Smooth muscle cell (in vitro differentiated cells): ENCODE data around the gene IL36A. TPM values are rescaled to one million over a fixed set of nuclear protein-coding genes. Genes with fewer than 3 reads are reported as not detected.

ENCODE experiments used
- DNase-seq: peaks from one replicate; lab custom pipeline; 2025; ENCODE audit not compliant: unreplicated experiment; lab: John Stamatoyannopoulos, UW
- H2AFZ ChIP-seq: fragments of 200-600 bp; sonication (generic); 2 replicates; pipeline ENCODE4 v1.6.0; 2016; ENCODE audit warnings: antibody characterized with exemption, low read depth, mild to moderate bottlenecking
- H3F3A ChIP-seq: fragments of 200-600 bp; sonication (generic); 2 replicates; pipeline ENCODE4 v1.6.0; 2017; ENCODE audit warnings: antibody characterized with exemption, low read depth
- H3K27ac ChIP-seq: fragments of 200-600 bp; sonication (generic); 2 replicates; pipeline ENCODE4 v1.5.1; 2016; ENCODE audit warnings: low read depth, mild to moderate bottlenecking
- H3K27me3 ChIP-seq: fragments of 200-600 bp; sonication (generic); 2 replicates; pipeline ENCODE4 v1.6.1; 2016; ENCODE audit warnings: low read depth, mild to moderate bottlenecking
- H3K36me3 ChIP-seq: fragments of 200-600 bp; sonication (generic); 2 replicates; pipeline ENCODE4 v1.5.1; 2016; ENCODE audit warnings: low read depth
- H3K4me1 ChIP-seq: fragments of 200-600 bp; sonication (generic); 2 replicates; pipeline ENCODE4 v1.5.1; 2016; ENCODE audit warnings: low read depth
- H3K4me2 ChIP-seq: fragments of 200-600 bp; sonication (generic); 2 replicates; pipeline ENCODE4 v1.6.0; 2016; ENCODE audit warnings: mild to moderate bottlenecking
- H3K4me3 ChIP-seq: fragments of 200-600 bp; sonication (generic); 2 replicates; pipeline ENCODE4 v1.5.1; 2016; ENCODE audit warnings: mild to moderate bottlenecking
- H3K79me2 ChIP-seq: fragments of 200-600 bp; sonication (generic); 2 replicates; pipeline ENCODE4 v1.6.0; 2016; ENCODE audit warnings: low read depth, mild to moderate bottlenecking
- H3K9ac ChIP-seq: fragments of 200-600 bp; sonication (generic); 2 replicates; pipeline ENCODE4 v1.6.0; 2016; ENCODE audit warnings: low read depth
- H3K9me3 ChIP-seq: fragments of 200-600 bp; sonication (generic); replicated peaks from 2 replicates; pipeline ENCODE4 v1.5.1; 2016; ENCODE audit warnings: low read depth
- H4K20me1 ChIP-seq: fragments of 200-600 bp; sonication (generic); 2 replicates; pipeline ENCODE4 v1.6.0; 2016; ENCODE audit warnings: low read depth
- CTCF ChIP-seq: fragments of 200-600 bp; sonication (generic); IDR thresholded peaks from 2 replicates; pipeline ENCODE4 v1.5.1; 2017; ENCODE audit warnings: borderline replicate concordance, mild to moderate bottlenecking, antibody characterized with exemption; ENCODE audit not compliant: insufficient read depth, poor library complexity, severe bottlenecking
- WGBS: methylation state at CpG from one replicate; pipeline ENCODE4 v1.1.7; 2016; ENCODE audit warnings: low lambda C conversion rate; 5-methylcytosine and 5-hydroxymethylcytosine counted together
- polyA plus RNA-seq: library from polyadenylated mRNA; unstranded; fragments of >200 nt; fragmentation: Nextera tagmentation; extraction: Ambion mirVana; gene quantifications from 2 replicates; pipeline ENCODE4 v1.2.1, GENCODE V29; 2016
- total RNA-seq: library from RNA; depleted of rRNA; stranded (reverse); fragments of >200 nt; gene quantifications from 2 replicates; pipeline ENCODE4 v1.2.3, GENCODE V29; 2014

IL36A gene
- total and polyA plus RNA-seq, 2 experiments from 2014 or later: not detected

- H3K27me3 ChIP-seq: no peaks in the 10 kb centered on the region
Measured at GRCh38 chr2:113007250-113007649, 2.0 kb downstream of the IL36A start.

GRCh38 chr2:113009622-113010021 is 4.4 kb downstream of the IL36A start:
- no peaks in the 10 kb centered on the region for H3K4me1 ChIP-seq
- H3K27ac ChIP-seq: no peak overlapping the region
- no peaks in the 10 kb centered on the region for H3K79me2 ChIP-seq
- no peaks in the 10 kb centered on the region for H3K27me3 ChIP-seq
- no peak overlapping the region for H3K9ac ChIP-seq
- WGBS: 55% methylated on average over 1 of the region's 1 CpG
- DNase-seq: no peak
- no peaks in the 10 kb centered on the region for H3K36me3 ChIP-seq
- no peaks in the 10 kb centered on the region for H3K9me3 ChIP-seq
- no peak overlapping the region for H3K4me2 ChIP-seq
- H3F3A ChIP-seq: no peaks in the 10 kb centered on the region
- H4K20me1 ChIP-seq: no peaks in the 10 kb centered on the region
- H2AFZ ChIP-seq: no peak overlapping the region
- H3K4me3 ChIP-seq: no peak overlapping the region
- TF ChIP-seq CTCF: no peak

More at GRCh38 chr2:113007250-113007649, 2.0 kb downstream of the IL36A start:
- Histone ChIP-seq H2AFZ (no peak overlapping the region), H3K4me2 (no peak overlapping the region), H3K36me3 (no peaks in the 10 kb centered on the region), H3K9me3 (no peaks in the 10 kb centered on the region), H3K4me3 (no peak overlapping the region), H3K27ac (no peak overlapping the region), H3K4me1 (no peaks in the 10 kb centered on the region), H3K9ac (no peak overlapping the region), H3K79me2 (no peaks in the 10 kb centered on the region), H4K20me1 (no peaks in the 10 kb centered on the region), H3F3A (no peaks in the 10 kb centered on the region)
- DNase-seq: no peak
- WGBS: 96% methylated on average over 1 of the region's 1 CpG
- no peak for TF ChIP-seq CTCF

- Histone ChIP-seq H3K79me2 (no peaks in the 10 kb centered on the region), H3F3A (no peaks in the 10 kb centered on the region), H3K36me3 (no peaks in the 10 kb centered on the region), H2AFZ (no peak overlapping the region), H4K20me1 (no peaks in the 10 kb centered on the region), H3K4me3 (no peak overlapping the region), H3K4me1 (no peaks in the 10 kb centered on the region), H3K27me3 (no peaks in the 10 kb centered on the region), H3K4me2 (no peak overlapping the region), H3K27ac (no peak overlapping the region), H3K9me3 (no peaks in the 10 kb centered on the region), H3K9ac (no peak overlapping the region)
- 35% methylated on average over 2 of the region's 2 CpGs for WGBS
- DNase-seq: no peak
- TF ChIP-seq CTCF: no peak
Measured at GRCh38 chr2:113010088-113010487, 4.8 kb downstream of the IL36A start.

- 84% methylated on average over 1 of the region's 1 CpG for WGBS
- no peaks in the 10 kb centered on the region for H4K20me1 ChIP-seq
- no peak overlapping the region for H3K9ac ChIP-seq
- no peak for TF ChIP-seq CTCF
- DNase-seq: no peak
- H3F3A ChIP-seq: no peaks in the 10 kb centered on the region
- H2AFZ ChIP-seq: no peak overlapping the region
- no peak overlapping the region for H3K27ac ChIP-seq
- H3K4me3 ChIP-seq: no peak overlapping the region
- H3K9me3 ChIP-seq: no peaks in the 10 kb centered on the region
- no peak overlapping the region for H3K4me2 ChIP-seq
- H3K27me3 ChIP-seq: no peaks in the 10 kb centered on the region
- H3K36me3 ChIP-seq: no peaks in the 10 kb centered on the region
- no peaks in the 10 kb centered on the region for H3K4me1 ChIP-seq
- no peaks in the 10 kb centered on the region for H3K79me2 ChIP-seq
Measured at GRCh38 chr2:113011108-113011507, 5.8 kb downstream of the IL36A start.
